Testis (tissue), 3 donors: ENCODE data around the gene ATRNL1. TPM values are rescaled to one million over a fixed set of nuclear protein-coding genes. Genes with fewer than 3 reads are reported as not detected.

Experiments used
- DNase-seq: peaks from one replicate; pipeline ENCODE4 v3.0.0-alpha.2; 2019
- H3K27ac ChIP-seq, 2 donors: fragments of 200-600 bp; sonication (generic); one replicate each; pipeline ENCODE4 v1.5.1; 2019
- H3K27me3 ChIP-seq: fragments of 200-600 bp; sonication (generic); one replicate; pipeline ENCODE4 v1.5.1; 2019
- H3K36me3 ChIP-seq: fragments of 200-600 bp; sonication (generic); one replicate; pipeline ENCODE4 v1.5.1; 2017; ENCODE audit warnings: low read depth; ENCODE audit errors: missing control alignments
- H3K4me1 ChIP-seq: fragments of 200-600 bp; sonication (generic); one replicate; pipeline ENCODE4 v1.5.1; 2019
- H3K4me3 ChIP-seq, 2 donors: fragments of 200-600 bp; sonication (generic); one replicate each; pipeline ENCODE4 v1.5.1; 2017 to 2019
- H3K9me3 ChIP-seq: fragments of 200-600 bp; sonication (generic); one replicate; pipeline ENCODE4 v1.5.1; 2017
- POLR2A ChIP-seq: fragments of 450-650 bp; IDR thresholded peaks from one replicate; pipeline ENCODE4 v1.6.1; 2017; ENCODE audit warnings: antibody characterized with exemption, mild to moderate bottlenecking, moderate library complexity
- WGBS, 2 donors: methylation state at CpG; one replicate each; pipeline ENCODE4 v1.1.5; 2018; 5-methylcytosine and 5-hydroxymethylcytosine counted together
- intact Hi-C: fragments of 100-400 bp; cut with DNase I; formaldehyde crosslinking; loops from one replicate; pipeline ENCODE4 v1.15.1; 2023; ENCODE audit warnings: low total_unique reads
- polyA plus RNA-seq: library from polyadenylated mRNA; stranded (reverse); fragments of 350-450 nt; fragmentation: Illumina TruSeq; extraction: RNeasy Lipid Tissue Mini Kit (QIAGEN cat#74804); gene quantifications from one replicate; pipeline ENCODE4 v1.2.3, GENCODE V29; 2014; ENCODE audit warnings: low read depth, low replicate concordance; ENCODE audit not compliant: insufficient read depth
- total RNA-seq, 2 donors: library from RNA; depleted of rRNA; stranded (reverse); fragments of >200 nt; gene quantifications; one replicate each; pipeline ENCODE4 v1.2.3, GENCODE V29; 2016
- TF ChIP-seq, protein P1 (sequence below), 3 experiments: fragments of 450-650 bp in 2 of 3; fragments of 200-600 bp in 1 of 3; sonication (generic) in 1 of 3; IDR thresholded peaks; one replicate each; pipeline ENCODE4 v1.5.1; 2016 to 2019; ENCODE audit warnings: antibody characterized with exemption in 3 of 3, mild to moderate bottlenecking in 2 of 3, moderate library complexity in 1 of 3

Gene ATRNL1
- total and polyA plus RNA-seq, 3 donors from 2014 or later = 32.4 to 61.3 (median 45.7) TPM

DNA sequence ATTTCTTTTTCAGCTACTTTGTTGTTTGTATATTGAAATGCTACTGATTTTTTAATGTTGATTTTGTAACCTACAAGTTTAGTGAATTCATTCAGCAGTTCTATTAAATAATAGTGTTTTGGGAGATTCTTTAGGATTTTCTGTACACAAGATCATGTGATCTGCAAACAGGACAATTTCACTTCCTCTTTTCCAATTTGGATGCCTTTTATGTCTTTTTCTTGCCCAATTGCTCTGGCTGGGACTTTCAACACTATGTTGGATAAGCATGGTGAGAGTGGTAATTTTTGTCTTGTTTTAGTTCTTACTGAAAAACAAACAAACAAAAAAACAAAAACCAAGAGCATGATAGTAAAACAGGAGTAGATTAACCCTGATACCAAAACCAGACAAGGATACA is 316.2 kb downstream of the ATRNL1 start:
- intact Hi-C loops = no loop called here

DNA sequence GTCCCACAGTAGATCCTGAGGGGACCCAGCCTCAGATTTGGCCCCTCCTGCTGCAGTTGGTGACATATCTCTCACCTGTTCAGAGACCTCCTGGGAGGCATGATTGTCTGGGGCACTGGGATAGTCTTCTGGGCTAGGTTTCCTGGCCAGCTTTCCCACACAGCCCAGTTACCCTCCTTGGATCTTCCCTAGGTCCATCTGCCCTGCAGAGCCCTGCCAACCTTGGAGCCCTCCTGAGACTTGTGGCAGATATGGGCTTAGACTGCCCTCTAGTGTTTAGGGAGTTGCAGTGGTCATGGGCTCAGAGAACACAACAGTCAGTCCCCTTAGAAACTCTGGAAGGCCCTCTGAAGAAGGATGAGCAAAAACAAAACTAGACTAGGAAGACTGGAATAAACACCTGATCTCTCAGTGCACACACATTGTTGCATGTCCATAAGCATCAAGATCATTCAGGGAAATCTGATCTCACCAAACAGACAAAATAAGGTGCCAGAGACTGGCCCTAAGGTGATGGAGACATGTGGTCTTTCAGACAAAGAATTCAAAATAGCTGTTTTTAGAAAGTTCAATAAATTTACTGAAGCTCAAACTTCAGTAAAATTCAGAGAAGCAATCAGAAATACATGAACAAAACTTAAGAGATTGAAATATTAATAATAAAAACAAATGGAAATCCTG is 324.6 kb downstream of the ATRNL1 start:
- Histone ChIP-seq H3K27me3 (no peaks in the 10 kb centered on the region), H3K9me3 (no peaks in the 10 kb centered on the region), H3K36me3 (no peaks in the 10 kb centered on the region), H3K4me3 (no peak overlapping the region), H3K4me1 (no peaks in the 10 kb centered on the region), H3K27ac (no peak overlapping the region)
- DNase-seq = peak; percentile 53
- intact Hi-C loops = no loop called here
- TF ChIP-seq, protein P1, sequence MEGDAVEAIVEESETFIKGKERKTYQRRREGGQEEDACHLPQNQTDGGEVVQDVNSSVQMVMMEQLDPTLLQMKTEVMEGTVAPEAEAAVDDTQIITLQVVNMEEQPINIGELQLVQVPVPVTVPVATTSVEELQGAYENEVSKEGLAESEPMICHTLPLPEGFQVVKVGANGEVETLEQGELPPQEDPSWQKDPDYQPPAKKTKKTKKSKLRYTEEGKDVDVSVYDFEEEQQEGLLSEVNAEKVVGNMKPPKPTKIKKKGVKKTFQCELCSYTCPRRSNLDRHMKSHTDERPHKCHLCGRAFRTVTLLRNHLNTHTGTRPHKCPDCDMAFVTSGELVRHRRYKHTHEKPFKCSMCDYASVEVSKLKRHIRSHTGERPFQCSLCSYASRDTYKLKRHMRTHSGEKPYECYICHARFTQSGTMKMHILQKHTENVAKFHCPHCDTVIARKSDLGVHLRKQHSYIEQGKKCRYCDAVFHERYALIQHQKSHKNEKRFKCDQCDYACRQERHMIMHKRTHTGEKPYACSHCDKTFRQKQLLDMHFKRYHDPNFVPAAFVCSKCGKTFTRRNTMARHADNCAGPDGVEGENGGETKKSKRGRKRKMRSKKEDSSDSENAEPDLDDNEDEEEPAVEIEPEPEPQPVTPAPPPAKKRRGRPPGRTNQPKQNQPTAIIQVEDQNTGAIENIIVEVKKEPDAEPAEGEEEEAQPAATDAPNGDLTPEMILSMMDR (IDR thresholded peaks at IDR 0.05) = peak in 2 of 3 experiments; percentile 15 to 23
- TF ChIP-seq POLR2A = no peak

More for the DNA sequence above, 316.2 kb downstream of the ATRNL1 start:
- no peak overlapping the region for H3K27ac ChIP-seq
- TF ChIP-seq, protein P1 (IDR thresholded peaks at IDR 0.05) = no peak
- no peak for TF ChIP-seq POLR2A
- H3K36me3 ChIP-seq = no peaks in the 10 kb centered on the region
- H3K4me3 ChIP-seq = no peak overlapping the region
- H3K9me3 ChIP-seq = no peaks in the 10 kb centered on the region
- DNase-seq = no peak
- no peaks in the 10 kb centered on the region for H3K4me1 ChIP-seq
- no peaks in the 10 kb centered on the region for H3K27me3 ChIP-seq

DNA sequence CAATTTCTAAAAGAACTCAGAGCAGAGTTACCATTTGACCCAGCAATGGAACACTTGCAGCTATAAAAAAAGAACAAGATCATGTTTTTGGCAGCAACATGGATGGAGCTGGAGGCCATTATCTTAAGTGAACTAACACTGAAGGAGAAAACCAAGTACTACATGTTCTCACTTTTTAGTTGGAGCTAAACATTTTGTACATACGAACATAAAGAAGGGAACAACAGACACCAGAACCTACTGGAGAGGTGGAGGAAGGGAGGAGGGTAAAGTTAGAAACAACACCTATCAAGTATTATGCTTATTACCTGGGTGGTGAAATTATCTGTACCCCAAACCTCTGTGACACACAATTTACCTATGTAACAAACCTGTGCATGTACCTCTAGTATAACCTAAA is 329.5 kb downstream of the ATRNL1 start:
- Histone ChIP-seq H3K27ac (no peak overlapping the region), H3K4me1 (no peaks in the 10 kb centered on the region), H3K36me3 (no peaks in the 10 kb centered on the region), H3K27me3 (no peaks in the 10 kb centered on the region), H3K9me3 (no peaks in the 10 kb centered on the region), H3K4me3 (no peak overlapping the region)
- WGBS, 2 donors = 58 to 62% methylated on average over 1 of the region's 1 CpG
- intact Hi-C loops = no loop called here
- DNase-seq = no peak
- TF ChIP-seq POLR2A = no peak
- TF ChIP-seq, protein P1 (IDR thresholded peaks at IDR 0.05) = no peak

DNA sequence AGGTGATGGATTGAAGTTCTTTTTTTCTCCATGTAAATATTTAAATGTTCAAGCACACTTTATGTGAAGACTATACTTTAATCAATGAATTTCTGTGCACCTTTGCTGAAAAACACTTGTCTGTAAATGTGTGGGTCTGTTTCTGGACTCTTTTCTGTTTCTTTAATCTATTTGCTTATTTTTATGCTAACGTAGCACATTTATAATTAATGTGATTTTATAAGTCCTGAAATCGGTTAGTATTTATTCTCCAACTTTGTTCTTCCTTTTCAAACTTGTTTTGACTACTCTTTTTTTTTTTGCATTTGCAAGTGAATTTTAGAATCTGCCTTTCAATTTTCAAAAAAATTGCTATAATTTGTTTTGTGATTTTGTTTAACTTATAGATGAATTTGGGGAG is 334.4 kb downstream of the ATRNL1 start:
- DNase-seq = no peak
- H3K27me3 ChIP-seq = no peaks in the 10 kb centered on the region
- H3K27ac ChIP-seq = no peak overlapping the region
- intact Hi-C loops = no loop called here
- no peak overlapping the region for H3K4me3 ChIP-seq
- no peaks in the 10 kb centered on the region for H3K9me3 ChIP-seq
- WGBS, 2 donors = 65 to 84% methylated on average over 2 of the region's 2 CpGs
- TF ChIP-seq POLR2A = no peak
- TF ChIP-seq, protein P1 (IDR thresholded peaks at IDR 0.05) = no peak
- H3K4me1 ChIP-seq = no peaks in the 10 kb centered on the region
- no peaks in the 10 kb centered on the region for H3K36me3 ChIP-seq

DNA sequence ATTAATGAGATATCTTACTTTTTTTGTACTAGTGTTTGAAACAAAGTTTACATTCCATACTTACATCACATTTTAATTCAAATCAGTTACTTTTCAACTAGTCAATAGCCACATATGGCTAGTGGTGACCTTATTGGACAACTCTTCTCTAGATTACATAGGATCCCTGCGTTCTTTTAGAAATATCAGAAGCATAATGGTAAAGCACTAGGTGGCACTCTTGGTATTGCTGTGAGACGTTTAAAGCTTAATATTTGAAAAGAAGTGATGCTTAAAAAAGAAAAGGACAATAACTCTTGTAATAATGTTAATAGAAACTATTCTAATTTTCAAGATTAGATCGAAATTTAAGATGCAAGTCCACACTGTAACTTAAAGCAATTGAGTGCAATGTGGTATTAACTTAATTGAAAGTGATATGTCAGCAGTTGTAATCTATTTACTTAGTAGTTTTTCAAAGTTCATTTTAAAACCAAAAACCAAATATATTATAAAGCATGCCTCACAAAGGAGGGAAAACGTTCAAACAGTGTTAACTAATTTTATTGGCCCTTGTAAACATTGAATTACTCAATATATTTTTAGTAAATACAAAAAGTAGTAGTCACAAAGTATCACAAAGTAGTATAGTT is 339.1 kb downstream of the ATRNL1 start:
- no peak overlapping the region for H3K4me3 ChIP-seq
- no peaks in the 10 kb centered on the region for H3K36me3 ChIP-seq
- WGBS, 2 donors = 42 to 49% methylated on average over 4 of the region's 4 CpGs
- no peak for DNase-seq
- intact Hi-C loops = no loop called here
- no peaks in the 10 kb centered on the region for H3K27me3 ChIP-seq
- H3K9me3 ChIP-seq = no peaks in the 10 kb centered on the region
- no peak overlapping the region for H3K27ac ChIP-seq
- no peak for TF ChIP-seq POLR2A
- TF ChIP-seq, protein P1 (IDR thresholded peaks at IDR 0.05) = no peak
- no peaks in the 10 kb centered on the region for H3K4me1 ChIP-seq
